Ovary (tissue), 9 donors: ENCODE data around the gene RAB37. TPM values are rescaled to one million over a fixed set of nuclear protein-coding genes. Genes with fewer than 3 reads are reported as not detected.

Experiments
- DNase-seq, 5 donors: peaks; one replicate each; pipeline ENCODE4 v3.0.0-alpha.2; 2019 to 2020
- H3K27ac ChIP-seq, 2 donors: fragments of 200-600 bp; one replicate each; pipeline versions ENCODE4 v1.5.1 to v1.8.0; 2019 to 2022
- H3K27me3 ChIP-seq: fragments of 200-600 bp; one replicate; pipeline ENCODE4 v1.8.0; 2022
- H3K36me3 ChIP-seq: fragments of 200-600 bp; sonication (generic); one replicate; pipeline ENCODE4 v1.5.1; 2019
- H3K4me1 ChIP-seq: one replicate; pipeline ENCODE4 v1.8.1; 2013; ENCODE audit warnings: mild to moderate bottlenecking, moderate library complexity; ENCODE audit not compliant: insufficient read depth
- H3K4me3 ChIP-seq: fragments of 200-600 bp; sonication (generic); one replicate; pipeline ENCODE4 v1.5.1; 2017
- H3K9me3 ChIP-seq, 2 donors: fragments of 200-600 bp in 1 of 2; sonication (generic) in 1 of 2; one replicate each; pipeline versions ENCODE4 v1.5.1 to v1.8.1; 2013 to 2019; ENCODE audit warnings: mild to moderate bottlenecking in 1 of 2, moderate library complexity in 1 of 2
- EP300 ChIP-seq: sonication (generic); formaldehyde crosslinking; IDR thresholded peaks from one replicate; pipeline ENCODE4 v1.6.1; 2017; ENCODE audit warnings: antibody characterized with exemption
- POLR2A ChIP-seq: fragments of 450-650 bp; IDR thresholded peaks from one replicate; pipeline ENCODE4 v1.6.1; 2017; ENCODE audit warnings: antibody characterized with exemption, mild to moderate bottlenecking, moderate library complexity
- WGBS, 3 donors: extraction: QIAGEN DNeasy Blood & Tissue Kit in 1 of 3; methylation state at CpG; one replicate each; pipeline versions ENCODE4 v1.1.5 to v1.1.7; 2013 to 2017; 5-methylcytosine and 5-hydroxymethylcytosine counted together
- intact Hi-C, 4 donors: fragments of 100-400 bp; cut with DNase I; formaldehyde crosslinking; loops; one replicate each; pipeline versions ENCODE4 v1.11.0 to v1.15.1; 2022 to 2023
- polyA plus RNA-seq, 2 donors: library from polyadenylated mRNA; stranded (reverse); fragments of 200-250 nt in 1 of 2; fragments of 350-450 nt in 1 of 2; fragmentation: Illumina TruSeq in 1 of 2; extraction: RNeasy Lipid Tissue Mini Kit (QIAGEN cat#74804) in 1 of 2; gene quantifications; one replicate each; pipeline ENCODE4 v1.2.3, GENCODE V29; 2013 to 2014
- total RNA-seq, 7 donors: library from RNA; depleted of rRNA in 2 of 7; stranded (reverse); fragments of >200 nt in 2 of 7; fragmentation: NEBNext Ultra II Directional in 3 of 7; extraction: Animal tissue kit (Norgen Biotek cat#: 25700) in 3 of 7; gene quantifications; one replicate each; pipeline versions ENCODE4 v1.1.0 to v1.2.4, GENCODE V29; 2016 to 2023
- TF ChIP-seq, protein P1 (sequence below), 3 donors: fragments of 450-650 bp in 2 of 3; fragments of 200-600 bp in 1 of 3; IDR thresholded peaks; one replicate each; pipeline versions ENCODE4 v1.5.1 to v1.8.0; 2016 to 2022; ENCODE audit warnings: antibody characterized with exemption in 3 of 3, mild to moderate bottlenecking in 1 of 3
- donor health status: DM: no; HTN: no; CAD: no; lungs with moderate emphysema.
- donor health status: DM: no; HTN: no; CAD: no.
- donor health status: Bipolar disorder and iron deficiency.
- donor health status: DM: yes; HTN: yes; CAD: no.
- donor health status: DM: no; HTN: no; CAD: no.
- donor health status: DM: yes; HTN: yes; CAD: no.

The RAB37 gene
- total and polyA plus RNA-seq, 9 donors = 0.45 to 2.4 (median 0.58) TPM; not detected in 2

DNA sequence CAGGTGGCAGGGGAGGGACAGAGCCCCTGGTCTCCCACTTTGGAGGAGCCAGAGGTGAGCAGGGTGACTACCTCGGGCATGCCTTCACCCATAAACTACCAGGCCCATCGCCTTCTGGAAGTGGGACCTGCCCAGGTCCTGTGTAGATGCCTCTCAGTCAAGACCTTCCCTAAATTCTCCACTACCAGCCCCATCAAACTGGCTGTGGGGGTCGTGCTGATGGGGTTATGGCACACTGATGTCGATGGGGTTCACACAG, 5.8 kb upstream of the RAB37 start:
- no peaks in the 10 kb centered on the region for H3K9me3 ChIP-seq
- no peak overlapping the region for H3K27ac ChIP-seq
- no peaks in the 10 kb centered on the region for H3K36me3 ChIP-seq
- H3K4me3 ChIP-seq = no peak overlapping the region
- no peak for DNase-seq
- H3K4me1 ChIP-seq = no peaks in the 10 kb centered on the region
- 61 to 74% (median 66%) methylated on average over 4 of the region's 4 CpGs for WGBS, 3 donors
- intact Hi-C loops = no loop called here
- no peaks in the 10 kb centered on the region for H3K27me3 ChIP-seq
- TF ChIP-seq EP300 = no peak
- TF ChIP-seq, protein P1, sequence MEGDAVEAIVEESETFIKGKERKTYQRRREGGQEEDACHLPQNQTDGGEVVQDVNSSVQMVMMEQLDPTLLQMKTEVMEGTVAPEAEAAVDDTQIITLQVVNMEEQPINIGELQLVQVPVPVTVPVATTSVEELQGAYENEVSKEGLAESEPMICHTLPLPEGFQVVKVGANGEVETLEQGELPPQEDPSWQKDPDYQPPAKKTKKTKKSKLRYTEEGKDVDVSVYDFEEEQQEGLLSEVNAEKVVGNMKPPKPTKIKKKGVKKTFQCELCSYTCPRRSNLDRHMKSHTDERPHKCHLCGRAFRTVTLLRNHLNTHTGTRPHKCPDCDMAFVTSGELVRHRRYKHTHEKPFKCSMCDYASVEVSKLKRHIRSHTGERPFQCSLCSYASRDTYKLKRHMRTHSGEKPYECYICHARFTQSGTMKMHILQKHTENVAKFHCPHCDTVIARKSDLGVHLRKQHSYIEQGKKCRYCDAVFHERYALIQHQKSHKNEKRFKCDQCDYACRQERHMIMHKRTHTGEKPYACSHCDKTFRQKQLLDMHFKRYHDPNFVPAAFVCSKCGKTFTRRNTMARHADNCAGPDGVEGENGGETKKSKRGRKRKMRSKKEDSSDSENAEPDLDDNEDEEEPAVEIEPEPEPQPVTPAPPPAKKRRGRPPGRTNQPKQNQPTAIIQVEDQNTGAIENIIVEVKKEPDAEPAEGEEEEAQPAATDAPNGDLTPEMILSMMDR (IDR thresholded peaks at IDR 0.05) = no peak

DNA sequence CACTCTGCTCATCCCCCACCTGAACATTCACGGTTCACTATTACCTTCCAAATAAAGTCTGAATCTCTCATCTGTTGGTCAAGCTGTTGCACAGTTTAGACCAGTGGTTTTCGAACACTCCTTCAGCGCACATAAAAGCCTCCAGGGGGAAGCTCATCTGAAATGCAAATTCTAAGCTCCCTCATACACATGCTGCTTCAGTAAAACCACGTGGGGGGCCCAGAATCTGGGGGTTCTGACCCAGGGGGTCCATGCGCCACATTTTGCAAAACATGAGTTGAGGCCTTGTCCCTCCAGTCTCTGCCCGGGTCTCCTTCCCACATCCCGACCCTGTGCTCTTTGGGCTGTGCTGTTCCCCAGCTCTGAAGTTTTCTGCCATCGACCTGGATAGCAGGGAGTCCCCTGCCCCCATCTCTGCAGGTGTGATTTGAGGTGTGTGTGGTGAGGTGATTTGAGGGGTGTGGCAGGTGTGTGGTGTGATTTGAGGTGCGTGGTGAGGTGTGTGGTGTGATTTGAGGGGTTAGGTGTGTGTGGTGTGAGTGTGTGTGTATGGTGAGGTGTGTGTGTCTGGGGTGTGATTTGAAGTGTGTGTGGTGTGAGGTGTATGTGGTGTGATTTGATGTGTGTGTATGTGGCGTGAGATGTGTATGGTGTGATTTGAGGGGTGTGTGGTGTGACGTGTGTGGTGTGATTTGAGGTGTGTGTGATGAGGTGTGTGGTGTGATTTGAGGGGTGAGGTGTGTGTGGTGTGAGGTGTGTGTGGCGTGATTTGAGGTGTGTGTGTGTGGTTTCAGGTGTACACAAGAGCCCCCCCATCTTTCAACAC, 4.8 kb upstream of the RAB37 start:
- no peak for DNase-seq
- H3K4me3 ChIP-seq = no peak overlapping the region
- no peaks in the 10 kb centered on the region for H3K27me3 ChIP-seq
- H3K36me3 ChIP-seq = no peaks in the 10 kb centered on the region
- 74 to 77% (median 75%) methylated on average over 12 of the region's 12 CpGs for WGBS, 3 donors
- TF ChIP-seq POLR2A (no peak), EP300 (no peak)
- TF ChIP-seq, protein P1 (IDR thresholded peaks at IDR 0.05) = no peak
- intact Hi-C loops = no loop called here
- no peaks in the 10 kb centered on the region for H3K4me1 ChIP-seq
- no peak overlapping the region for H3K27ac ChIP-seq
- no peaks in the 10 kb centered on the region for H3K9me3 ChIP-seq

DNA sequence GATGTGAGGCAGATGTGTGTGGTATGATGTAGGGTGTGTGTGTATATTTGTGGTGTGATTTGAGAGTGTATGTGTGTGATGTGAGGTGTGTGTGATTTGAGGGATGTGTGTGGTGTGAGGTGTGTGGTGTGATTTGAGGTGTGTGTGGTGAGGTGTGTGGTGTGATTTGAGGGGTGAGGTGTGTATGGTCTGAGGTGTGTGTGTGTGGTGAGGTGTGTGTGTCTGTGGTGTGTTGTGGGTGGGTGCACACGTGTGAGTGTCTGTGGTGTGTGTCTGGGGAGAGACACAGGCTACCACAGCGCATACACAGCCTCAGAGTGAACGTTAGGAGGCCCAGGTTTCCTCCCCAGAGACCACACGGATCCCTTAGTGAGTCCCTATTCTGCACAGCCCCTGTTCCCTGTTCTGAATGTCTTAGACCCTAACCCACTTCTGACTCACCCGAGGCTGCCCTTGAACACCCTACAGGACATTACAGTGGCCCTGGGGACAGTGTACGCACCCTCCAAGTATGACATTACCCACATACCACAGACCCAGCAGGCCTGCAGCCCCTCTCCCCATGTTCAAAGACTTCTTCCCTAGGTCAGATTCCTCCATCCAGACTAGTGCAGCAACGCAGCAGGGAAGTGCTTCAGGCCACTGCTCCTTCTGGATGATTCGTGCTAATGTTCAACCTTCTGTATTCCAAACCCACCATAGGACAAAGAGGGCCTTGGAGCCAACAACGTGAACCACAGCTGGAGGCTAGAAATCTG, 3.5 kb upstream of the RAB37 start:
- Histone ChIP-seq H3K27me3 (no peaks in the 10 kb centered on the region), H3K4me3 (no peak overlapping the region), H3K27ac (no peak overlapping the region), H3K9me3 (no peaks in the 10 kb centered on the region), H3K36me3 (no peaks in the 10 kb centered on the region), H3K4me1 (peaks cover 10% of the 10 kb centered on the region)
- TF ChIP-seq POLR2A (no peak), EP300 (no peak)
- WGBS, 3 donors = 54 to 60% (median 55%) methylated on average over 9 of the region's 9 CpGs
- intact Hi-C loops = no loop called here
- no peak for DNase-seq

DNA sequence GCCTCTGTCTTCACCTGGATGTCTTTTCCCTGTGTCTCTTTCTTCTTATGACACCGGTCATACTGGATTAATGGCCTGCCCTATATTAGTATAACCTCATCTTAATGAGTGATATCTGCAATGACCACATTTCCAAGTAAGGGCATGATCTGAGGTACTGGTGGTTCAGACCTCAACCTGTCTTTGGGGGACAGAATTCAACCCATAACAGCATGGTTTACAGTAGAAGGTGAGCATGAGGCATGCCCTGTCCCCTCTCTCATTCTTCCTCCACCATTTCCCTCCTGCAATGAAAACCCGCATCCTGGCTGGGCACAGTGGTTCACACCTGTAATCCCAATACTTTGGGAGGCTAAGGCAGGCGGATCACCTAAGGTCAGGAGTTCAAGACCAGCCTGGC, 2.8 kb upstream of the RAB37 start:
- no peaks in the 10 kb centered on the region for H3K27me3 ChIP-seq
- intact Hi-C loops = no loop called here
- no peak for DNase-seq
- TF ChIP-seq POLR2A = no peak
- no peak for TF ChIP-seq EP300
- TF ChIP-seq, protein P1 (IDR thresholded peaks at IDR 0.05) = no peak
- H3K36me3 ChIP-seq = no peaks in the 10 kb centered on the region
- WGBS, 3 donors = 93 to 96% (median 95%) methylated on average over 3 of the region's 3 CpGs
- no peak overlapping the region for H3K4me3 ChIP-seq
- no peak overlapping the region for H3K27ac ChIP-seq
- H3K4me1 ChIP-seq = peaks cover 12% of the 10 kb centered on the region
- H3K9me3 ChIP-seq = no peaks in the 10 kb centered on the region
